Measurements from ENCODE around the gene IGFN1. TPM values are rescaled to one million over a fixed set of nuclear protein-coding genes. Genes with fewer than 3 reads are reported as not detected.
"Not testable (repeated sequence)": the region's sequence is repeated elsewhere in the genome, so short reads cannot be mapped to it uniquely, and the experiment has no call there.

Gene IGFN1
- total RNA-seq, 1 experiment from 2014 or later: not detected

DNA sequence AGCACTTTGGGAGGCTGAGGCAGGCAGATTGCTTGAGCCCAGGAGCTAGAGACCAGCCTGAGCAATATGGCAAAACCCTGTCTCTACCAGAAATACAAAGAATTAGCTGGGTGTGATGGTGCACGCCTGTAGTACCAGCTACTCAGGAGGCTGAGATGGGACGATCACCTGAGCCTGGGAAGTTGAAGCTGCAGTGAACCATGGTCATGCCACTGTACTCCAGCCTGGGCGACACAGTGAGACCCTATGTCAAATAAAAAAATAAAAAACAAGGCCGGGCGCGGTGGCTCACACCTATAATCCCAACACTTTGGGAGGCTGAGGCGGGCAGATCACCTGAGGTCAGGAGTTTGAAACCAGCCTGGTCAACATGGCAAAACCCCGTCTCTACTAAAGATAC is 27.6 kb upstream of the IGFN1 start:
- not testable (repeated sequence) for DNase-seq (ENCODE audit: low read depth)

DNA sequence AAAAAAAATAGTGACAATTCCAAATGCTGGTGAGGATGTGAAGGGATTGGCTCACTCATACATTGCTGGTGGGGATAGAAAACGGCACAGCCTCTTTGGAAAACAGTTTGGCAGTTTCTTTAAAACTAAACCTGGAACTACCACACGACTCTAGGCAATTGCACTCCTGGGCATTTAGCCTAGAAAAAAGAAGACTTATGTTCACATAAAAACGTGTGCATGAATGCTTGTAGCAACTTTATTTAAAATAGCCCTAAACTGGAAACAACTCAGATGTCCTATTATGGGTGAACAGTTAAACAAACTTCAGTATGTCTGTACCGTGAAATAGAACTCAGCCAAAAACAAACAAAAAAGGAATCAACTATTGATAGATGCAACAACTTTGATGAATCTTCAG is 26.9 kb upstream of the IGFN1 start:
- no peak for DNase-seq (ENCODE audit: low read depth)

DNA sequence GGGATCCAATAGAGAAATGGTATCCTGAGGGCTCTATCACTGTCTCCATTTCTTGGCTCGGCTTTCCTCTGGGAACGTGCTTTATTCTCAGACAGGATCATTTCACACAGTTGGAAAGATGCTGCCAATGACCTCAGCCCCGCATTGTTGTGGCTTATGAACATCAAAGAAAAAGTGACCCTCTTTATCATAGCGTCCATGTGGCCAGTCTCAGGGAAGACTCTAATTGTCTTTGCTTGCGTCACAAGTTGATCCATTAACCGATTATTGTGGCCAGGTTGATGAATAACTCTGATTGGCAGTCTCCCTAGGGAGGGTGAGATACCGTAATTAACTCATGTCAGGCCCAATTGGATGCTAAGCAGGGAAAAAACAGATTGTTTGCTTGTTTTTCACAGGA is 26.0 kb upstream of the IGFN1 start:
- peak; percentile 18 for DNase-seq (ENCODE audit: low read depth)

GRCh38 chr1:201167041-201167991 is 23.3 kb upstream of the IGFN1 start:
- DNase-seq (ENCODE audit: low read depth): no peak

GRCh38 chr1:201169203-201169602 is 21.4 kb upstream of the IGFN1 start:
- DNase-seq (ENCODE audit: low read depth): no peak

GRCh38 chr1:201169971-201170532 is 20.6 kb upstream of the IGFN1 start:
- no peak for DNase-seq (ENCODE audit: low read depth)

DNA sequence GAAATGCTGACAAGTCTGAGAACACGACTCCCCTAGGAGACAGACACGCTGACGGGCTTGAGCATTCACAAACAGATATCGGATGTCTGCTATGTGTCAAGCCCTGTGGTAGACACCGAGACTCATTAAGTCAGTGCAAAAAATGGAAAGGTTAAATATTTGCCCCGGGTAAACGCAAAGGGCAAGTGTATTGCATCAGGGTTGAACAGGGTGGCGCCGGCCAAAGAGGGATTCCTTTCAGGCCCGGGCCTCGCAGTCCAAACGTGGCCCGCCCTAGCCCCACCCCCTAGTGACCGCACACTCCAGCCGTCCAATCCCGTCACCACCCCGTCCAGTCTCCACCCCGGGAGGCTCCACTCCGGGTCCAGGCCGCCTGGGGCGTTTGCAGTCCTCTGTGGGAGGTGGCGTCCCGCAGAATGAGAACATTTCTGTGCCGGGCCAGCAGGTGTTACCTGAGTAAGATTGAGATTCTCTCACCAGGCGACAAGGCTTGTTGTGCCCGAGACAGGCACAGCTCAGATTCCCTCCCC is 20.0 kb upstream of the IGFN1 start:
- DNase-seq (ENCODE audit: low read depth): peak; percentile 90

DNA sequence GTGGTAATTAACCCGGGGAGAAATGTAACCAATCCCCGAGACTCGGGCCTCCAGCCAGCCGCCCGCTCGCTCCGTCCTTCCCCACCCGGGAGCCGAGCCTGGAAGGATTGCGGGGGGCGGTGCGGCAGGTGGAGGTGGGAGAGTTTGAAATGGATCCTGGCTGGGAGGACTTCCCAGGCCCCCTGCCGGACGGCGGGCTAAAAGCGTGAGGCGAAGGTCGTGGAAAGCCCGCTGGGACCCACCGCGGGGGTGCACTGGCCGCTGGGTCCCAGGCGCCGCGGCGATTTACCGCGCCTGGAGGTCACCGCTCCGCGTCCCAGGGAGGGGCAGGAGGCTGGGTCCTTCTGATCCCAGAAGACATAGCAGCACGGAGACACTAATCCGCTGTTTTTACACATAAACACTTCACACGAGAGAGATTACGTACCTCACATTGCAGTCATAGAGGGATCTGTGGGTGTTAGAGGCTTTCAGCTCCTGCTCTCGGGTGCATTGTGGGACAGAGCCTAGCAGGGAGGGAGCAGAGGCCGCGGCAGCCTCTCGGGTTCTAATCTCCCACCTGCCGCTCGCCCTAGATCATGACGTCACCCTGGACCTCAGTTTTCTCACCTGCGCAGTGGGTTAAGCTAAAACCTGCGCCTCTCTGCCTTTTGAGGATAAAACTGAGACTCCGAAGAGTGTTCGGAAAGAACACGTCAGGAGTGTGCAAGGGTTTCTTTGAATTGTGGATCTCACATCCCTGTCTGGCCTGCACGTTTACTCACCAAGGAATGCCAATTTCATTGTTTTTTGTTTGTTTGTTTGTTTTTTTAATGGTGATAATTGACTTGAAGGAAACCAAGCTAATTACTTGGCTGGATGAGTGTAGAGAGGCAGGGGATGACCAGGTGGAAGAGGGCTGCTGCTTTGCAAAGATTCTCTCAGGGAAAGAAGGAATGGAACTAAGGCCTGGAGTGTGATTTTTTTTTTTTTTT is 19.3 kb upstream of the IGFN1 start:
- peak; percentile 41 for DNase-seq (ENCODE audit: low read depth)

- DNase-seq (ENCODE audit: low read depth): no peak
Observed at GRCh38 chr1:201172326-201172725, 18.3 kb upstream of the IGFN1 start.

GRCh38 chr1:201172999-201173610 is 17.5 kb upstream of the IGFN1 start:
- DNase-seq (ENCODE audit: low read depth): peak; percentile 24

- DNase-seq (ENCODE audit: low read depth): no peak
Observed at GRCh38 chr1:201173736-201174135, 16.9 kb upstream of the IGFN1 start.

- no peak for DNase-seq (ENCODE audit: low read depth)
Observed at GRCh38 chr1:201175820-201176500, 14.7 kb upstream of the IGFN1 start.

GRCh38 chr1:201176940-201177339 is 13.7 kb upstream of the IGFN1 start:
- peak; percentile 55 for DNase-seq (ENCODE audit: low read depth)

DNA sequence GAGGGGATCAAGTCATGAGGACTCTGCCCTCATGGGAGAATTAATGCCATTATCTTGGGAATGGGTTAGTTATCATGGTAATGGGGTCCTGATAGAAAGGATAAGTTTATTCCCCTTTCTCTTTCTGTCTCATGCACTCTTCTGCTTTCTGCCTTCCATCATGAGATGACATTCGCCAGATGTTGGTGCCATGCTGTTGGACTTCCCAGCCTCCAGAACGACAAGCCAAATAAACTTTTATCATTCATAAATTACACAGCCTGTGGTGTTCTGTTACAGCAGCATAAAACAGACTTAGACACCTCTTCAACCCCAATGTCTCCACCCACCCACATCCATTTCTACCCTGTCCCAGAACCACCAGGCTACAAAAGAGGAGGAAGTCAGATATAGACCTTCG is 11.9 kb upstream of the IGFN1 start:
- DNase-seq (ENCODE audit: low read depth): no peak

GRCh38 chr1:201180141-201180540 is 10.5 kb upstream of the IGFN1 start:
- no peak for DNase-seq (ENCODE audit: low read depth)

DNA sequence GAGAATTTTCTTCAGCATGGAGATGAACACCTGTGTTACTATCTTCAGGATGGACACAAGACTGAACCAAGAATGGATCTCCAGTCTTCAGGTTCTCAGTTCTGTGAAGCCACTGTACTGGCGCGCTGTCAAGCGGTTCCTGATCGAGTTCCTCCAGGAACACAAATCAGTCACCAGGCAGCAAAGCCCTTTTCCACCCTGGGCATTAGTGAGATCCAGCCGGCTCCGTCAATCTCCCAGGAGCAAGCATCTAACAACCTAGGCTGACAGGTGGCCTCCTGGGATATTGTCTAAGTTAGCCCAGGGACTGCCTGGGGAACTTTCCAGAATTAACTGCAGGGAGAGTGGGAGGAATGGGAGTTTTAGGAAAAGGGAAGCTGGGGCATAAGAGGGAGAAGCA is 9.7 kb upstream of the IGFN1 start:
- DNase-seq (ENCODE audit: low read depth): no peak

DNA sequence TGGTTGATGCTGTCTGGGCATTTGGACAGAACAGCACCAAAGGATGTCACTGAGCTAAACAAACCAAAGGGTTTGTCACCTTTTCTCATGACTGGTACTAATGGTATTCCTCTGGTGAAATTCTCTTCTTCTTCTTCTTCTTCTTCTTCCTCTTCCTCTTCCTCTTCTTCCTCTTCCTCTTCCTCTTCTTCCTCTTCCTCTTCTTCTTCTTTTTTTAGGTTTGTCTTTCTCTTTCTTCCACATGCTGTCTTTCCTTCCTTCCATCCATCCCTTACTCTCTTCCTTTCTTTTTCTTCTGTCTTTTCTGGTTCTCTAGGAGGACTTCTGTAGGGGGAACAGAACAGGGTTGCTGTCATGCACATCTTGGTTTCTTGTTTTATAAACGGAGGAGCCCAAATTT is 9.3 kb upstream of the IGFN1 start:
- no peak for DNase-seq (ENCODE audit: low read depth)

DNA sequence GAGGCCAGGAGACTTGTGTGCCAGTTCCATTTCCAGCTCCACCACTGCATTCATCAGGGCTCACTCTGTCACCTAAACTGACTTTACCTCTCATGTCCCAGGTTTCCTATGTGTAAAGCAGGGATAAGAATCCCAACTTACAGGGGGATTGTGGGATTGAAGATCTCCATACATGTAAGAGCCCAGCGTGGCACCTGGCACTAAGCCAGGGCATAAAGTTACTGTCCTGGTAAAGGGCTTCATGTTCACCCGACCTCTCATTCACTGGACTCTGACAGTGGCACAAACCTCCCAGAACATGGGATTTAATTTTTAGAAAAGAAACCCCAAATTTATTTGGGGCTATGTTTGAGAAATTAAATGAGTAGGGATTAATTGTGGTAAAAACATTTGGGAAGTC is 8.9 kb upstream of the IGFN1 start:
- no peak for DNase-seq (ENCODE audit: low read depth)

DNA sequence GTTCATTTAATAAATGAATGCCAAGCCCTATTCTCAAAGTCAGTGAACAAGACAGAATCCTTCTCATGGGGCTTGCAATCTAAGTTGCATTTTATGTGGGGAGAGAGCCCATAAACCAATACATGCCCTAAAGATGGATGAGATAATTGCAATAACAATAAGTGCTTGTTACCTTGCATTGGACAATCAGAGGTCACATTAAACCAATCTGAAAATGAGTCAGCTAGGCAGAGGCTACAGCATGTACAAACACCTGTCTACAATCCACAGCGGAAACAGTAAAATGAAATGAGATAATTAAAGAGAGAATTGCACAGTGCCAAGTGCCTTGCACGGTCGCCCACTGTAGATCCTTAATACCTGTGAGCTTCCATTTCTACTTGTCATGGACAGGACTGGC is 7.4 kb upstream of the IGFN1 start:
- DNase-seq (ENCODE audit: low read depth): no peak

GRCh38 chr1:201183753-201184152 is 6.9 kb upstream of the IGFN1 start:
- DNase-seq (ENCODE audit: low read depth): no peak

Measured in M059J (cell line).